Activated CD8-positive, alpha-beta T cell treated with anti-CD3 and anti-CD28 coated beads for 36 hours (primary cell): Measurements from ENCODE around the gene EPHA6. TPM values are rescaled to one million over a fixed set of nuclear protein-coding genes. Genes with fewer than 3 reads are reported as not detected.

Source experiments
- ATAC-seq: fragments of 200-7000 bp; cut with Tn5 transposase; one replicate; pipeline ENCODE4 v1.10.0; 2021; ENCODE audit warnings: mild to moderate bottlenecking, moderate library complexity
- CTCF ChIA-PET: fragments of 350-600 bp; sonication (Branson Sonifier 250); formaldehyde crosslinking; loops from one replicate; lab custom pipeline; 2021; ENCODE audit warnings: antibody characterized with exemption; lab: Charles Lee
- POLR2A ChIA-PET: fragments of 350-600 bp; sonication (Branson Sonifier 250); formaldehyde crosslinking; loops from one replicate; lab custom pipeline; 2021; ENCODE audit warnings: antibody characterized with exemption; lab: Charles Lee
- DNase-seq: peaks from one replicate; pipeline ENCODE4 v3.0.0-alpha.2; 2020
- H3K27ac Mint-ChIP-seq: one replicate; pipeline ENCODE4 v1.8.0; 2021; ENCODE audit warnings: mild to moderate bottlenecking, mixed read lengths
- H3K27me3 Mint-ChIP-seq: one replicate; pipeline ENCODE4 v1.8.0; 2021; ENCODE audit warnings: mixed read lengths
- H3K36me3 Mint-ChIP-seq: one replicate; pipeline ENCODE4 v1.8.0; 2021; ENCODE audit warnings: low read depth, mixed read lengths
- H3K4me1 Mint-ChIP-seq: one replicate; pipeline ENCODE4 v1.8.0; 2021; ENCODE audit warnings: low read depth, mixed read lengths
- H3K4me3 Mint-ChIP-seq: one replicate; pipeline ENCODE4 v1.8.0; 2021; ENCODE audit warnings: mild to moderate bottlenecking, moderate library complexity, mixed read lengths
- H3K9me3 Mint-ChIP-seq: one replicate; pipeline ENCODE4 v1.8.0; 2021; ENCODE audit warnings: mixed read lengths
- intact Hi-C: fragments of 100-400 bp; cut with micrococcal nuclease; formaldehyde crosslinking; loops from one replicate; pipeline ENCODE4 v1.10.0; 2022
- total RNA-seq, 2 experiments: library from RNA; stranded (reverse); gene quantifications; one replicate each; pipeline ENCODE4 v1.2.3, GENCODE V29; 2021
- TF ChIP-seq, protein P1 (sequence below): fragments of 200-600 bp; IDR thresholded peaks from one replicate; pipeline ENCODE4 v1.8.0; 2022; ENCODE audit warnings: antibody characterized with exemption, mild to moderate bottlenecking

EPHA6 gene
- total RNA-seq, 2 experiments from 2014 or later: not detected

DNA sequence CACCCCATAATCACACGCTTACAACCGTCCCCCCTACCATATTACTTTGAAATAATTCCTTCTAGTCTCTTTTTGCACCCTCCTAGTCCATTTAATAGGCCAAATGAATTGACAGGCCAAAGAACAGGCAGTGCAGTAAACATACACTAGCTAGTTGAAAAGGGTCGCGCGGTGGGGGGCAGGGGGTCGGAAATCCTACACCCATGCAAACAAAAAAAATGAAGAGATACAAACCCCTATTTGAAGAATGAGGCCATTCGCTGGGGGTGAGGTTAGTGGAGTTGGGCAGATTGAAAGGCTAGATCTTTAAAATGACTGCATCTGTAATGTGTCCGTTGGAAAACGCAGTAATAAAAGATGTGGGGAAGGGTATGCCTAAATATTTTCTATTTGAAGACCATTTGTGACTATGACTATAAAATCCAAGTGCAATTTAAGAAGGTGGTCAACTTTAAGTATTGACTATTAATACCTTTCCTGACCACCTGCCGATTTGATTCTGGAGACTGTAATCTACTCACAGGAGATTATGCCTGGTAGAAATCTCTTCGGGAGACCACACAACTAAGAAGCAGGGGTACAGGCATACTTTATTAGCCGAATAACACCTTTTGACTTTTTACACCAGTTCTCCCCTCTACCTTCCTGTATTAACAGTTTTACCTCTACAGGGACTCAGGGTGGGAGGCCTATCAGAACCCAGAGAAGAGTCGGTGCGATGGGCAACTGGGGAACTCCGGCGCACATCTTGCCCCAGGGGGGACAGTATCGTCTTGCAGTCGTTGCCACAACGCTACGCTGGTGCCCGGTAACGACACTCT, 949.4 kb downstream of the EPHA6 start:
- peak overlapping the region; percentile 92 for H3K27ac Mint-ChIP-seq

DNA sequence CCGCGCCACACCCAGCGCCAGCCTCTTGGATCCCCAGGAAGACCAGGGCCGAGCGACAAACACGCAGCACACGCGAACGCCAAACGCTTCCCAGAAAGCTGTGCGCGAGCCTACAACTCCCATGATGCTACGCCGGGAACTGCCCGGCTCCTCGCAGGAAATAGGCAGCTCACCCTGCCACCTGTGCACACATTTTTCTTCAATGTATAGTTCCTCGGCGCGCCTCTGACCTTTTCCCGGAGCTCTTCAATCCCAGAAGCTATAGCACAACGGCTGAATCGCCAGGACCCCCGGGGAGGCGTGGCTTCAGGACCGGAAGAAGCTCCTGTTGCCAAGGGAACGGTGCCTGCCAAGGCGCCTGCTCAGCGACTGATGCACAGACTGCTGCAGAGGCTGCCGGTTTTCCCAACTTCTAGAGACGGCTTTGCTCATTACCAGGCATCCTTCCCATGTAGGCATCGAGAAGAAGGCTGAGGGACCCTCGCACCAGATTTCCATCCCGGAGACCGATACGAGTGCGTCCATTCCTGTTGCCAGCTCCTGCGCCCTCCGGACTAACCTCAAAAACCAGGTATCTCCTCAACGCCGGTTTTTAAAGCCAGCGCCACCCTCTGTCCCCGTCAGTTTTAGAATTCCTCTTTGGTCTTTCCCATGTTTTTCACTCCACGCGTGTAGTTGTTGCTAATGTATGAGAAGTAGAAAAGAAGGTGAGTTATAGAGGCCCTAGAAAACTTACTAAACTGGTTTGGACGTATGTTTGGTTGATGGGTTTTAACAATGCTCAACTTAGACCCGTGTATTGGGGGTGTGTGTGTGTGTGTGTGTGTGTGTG, 950.2 kb downstream of the EPHA6 start, which contains the start of gene ARL6:
Gene ARL6 (plus strand): TSS at position 352 of the 832 bp plus-strand sequence. CDS start 3,350 bp downstream, outside the sequence.
- ATAC-seq (peak; percentile 95), DNase-seq (peak; percentile 83)
- Mint-ChIP-seq H3K27ac (peak within 1 kb of the TSS; percentile 92), H3K4me1 (peaks cover 20% of the 10 kb centered on the region), H3K36me3 (peaks cover 5% of the 10 kb centered on the region), H3K9me3 (no peaks in the 10 kb centered on the region), H3K4me3 (peak within 1 kb of the TSS; percentile 95), H3K27me3 (no peaks in the 10 kb centered on the region)
- intact Hi-C loops: no loop called here
- POLR2A ChIA-PET: interaction anchor here (0.6 kb wide), 1 partner anchor 436 kb away, joined by 3 read pairs; no protein-coding TSS in a partner anchor
- TF ChIP-seq, protein P1, sequence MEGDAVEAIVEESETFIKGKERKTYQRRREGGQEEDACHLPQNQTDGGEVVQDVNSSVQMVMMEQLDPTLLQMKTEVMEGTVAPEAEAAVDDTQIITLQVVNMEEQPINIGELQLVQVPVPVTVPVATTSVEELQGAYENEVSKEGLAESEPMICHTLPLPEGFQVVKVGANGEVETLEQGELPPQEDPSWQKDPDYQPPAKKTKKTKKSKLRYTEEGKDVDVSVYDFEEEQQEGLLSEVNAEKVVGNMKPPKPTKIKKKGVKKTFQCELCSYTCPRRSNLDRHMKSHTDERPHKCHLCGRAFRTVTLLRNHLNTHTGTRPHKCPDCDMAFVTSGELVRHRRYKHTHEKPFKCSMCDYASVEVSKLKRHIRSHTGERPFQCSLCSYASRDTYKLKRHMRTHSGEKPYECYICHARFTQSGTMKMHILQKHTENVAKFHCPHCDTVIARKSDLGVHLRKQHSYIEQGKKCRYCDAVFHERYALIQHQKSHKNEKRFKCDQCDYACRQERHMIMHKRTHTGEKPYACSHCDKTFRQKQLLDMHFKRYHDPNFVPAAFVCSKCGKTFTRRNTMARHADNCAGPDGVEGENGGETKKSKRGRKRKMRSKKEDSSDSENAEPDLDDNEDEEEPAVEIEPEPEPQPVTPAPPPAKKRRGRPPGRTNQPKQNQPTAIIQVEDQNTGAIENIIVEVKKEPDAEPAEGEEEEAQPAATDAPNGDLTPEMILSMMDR: no peak
- CTCF ChIA-PET: interaction anchor here (0.6 to 1.7 kb wide), 6 partner anchors 10 to 565 kb away, joined by 3 to 6 read pairs (median 4); no protein-coding TSS in a partner anchor

More for the DNA sequence above, 949.4 kb downstream of the EPHA6 start:
- H3K27me3 Mint-ChIP-seq: peaks cover 4% of the 10 kb centered on the region
- DNase-seq (no peak), ATAC-seq (no peak)
- TF ChIP-seq, protein P1: no peak
- ChIA-PET POLR2A (no interaction called here), CTCF (interaction anchor here (1.0 to 1.7 kb wide), 4 partner anchors 45 to 566 kb away, joined by 4 to 6 read pairs (median 5); no protein-coding TSS in a partner anchor)
- no peaks in the 10 kb centered on the region for H3K9me3 Mint-ChIP-seq
- H3K36me3 Mint-ChIP-seq: peaks cover 3% of the 10 kb centered on the region
- H3K4me1 Mint-ChIP-seq: peaks cover 20% of the 10 kb centered on the region
- peak overlapping the region; percentile 95 for H3K4me3 Mint-ChIP-seq
- intact Hi-C loops: no loop called here

GRCh38 chr3:97765336-97765735, 950.9 kb downstream of the EPHA6 start:
- ATAC-seq: no peak
- H3K27me3 Mint-ChIP-seq: no peaks in the 10 kb centered on the region
- H3K4me1 Mint-ChIP-seq: peaks cover 20% of the 10 kb centered on the region
- H3K4me3 Mint-ChIP-seq: peak overlapping the region; percentile 95
- DNase-seq: no peak
- ChIA-PET CTCF (interaction anchor here (1.0 to 1.7 kb wide), 2 partner anchors 10 to 273 kb away, joined by 3 to 6 read pairs; no protein-coding TSS in a partner anchor), POLR2A (no interaction called here)
- intact Hi-C loops: no loop called here
- no peak overlapping the region for H3K27ac Mint-ChIP-seq
- TF ChIP-seq, protein P1: no peak
- H3K9me3 Mint-ChIP-seq: no peaks in the 10 kb centered on the region
- H3K36me3 Mint-ChIP-seq: peaks cover 12% of the 10 kb centered on the region

- no peak for DNase-seq
- CTCF ChIA-PET: no interaction called here
- POLR2A ChIA-PET: no interaction called here
These were observed 958.5 kb downstream of the EPHA6 start for GRCh38 chr3:97772926-97773325.

More at GRCh38 chr3:97772926-97773325, 958.5 kb downstream of the EPHA6 start:
- Mint-ChIP-seq H3K4me3 (no peak overlapping the region), H3K4me1 (no peaks in the 10 kb centered on the region), H3K27me3 (no peaks in the 10 kb centered on the region), H3K36me3 (peaks cover 23% of the 10 kb centered on the region), H3K27ac (no peak overlapping the region), H3K9me3 (peaks cover 4% of the 10 kb centered on the region)
- no peak for ATAC-seq
- TF ChIP-seq, protein P1: no peak
- intact Hi-C loops: no loop called here
